HepG2 (cell line): ENCODE results near the gene E2F1. TPM values are rescaled to one million over a fixed set of nuclear protein-coding genes. Genes with fewer than 3 reads are reported as not detected.

ENCODE experiments used
- FLYWCH1 ChIP-seq: sonication (generic); formaldehyde crosslinking; IDR thresholded peaks from 2 replicates; pipeline ENCODE4 v1.8.1; 2023; ENCODE audit warnings: mild to moderate bottlenecking, missing genetic modification reagents
- FOXO4 ChIP-seq: sonication (generic); formaldehyde crosslinking; conservative IDR thresholded peaks from 2 replicates; pipeline ENCODE4 v1.8.1; 2023; ENCODE audit warnings: missing genetic modification reagents
- MAF1 ChIP-seq: sonication (generic); formaldehyde crosslinking; IDR thresholded peaks from 2 replicates; pipeline ENCODE4 v1.5.0; 2020; ENCODE audit warnings: missing genetic modification reagents, borderline replicate concordance
- NAIF1 ChIP-seq: sonication (generic); formaldehyde crosslinking; IDR thresholded peaks from 2 replicates; pipeline ENCODE4 v1.5.0; 2020; ENCODE audit warnings: mild to moderate bottlenecking, missing genetic modification reagents, borderline replicate concordance
- PBX3 ChIP-seq: sonication (generic); formaldehyde crosslinking; IDR thresholded peaks from 2 replicates; pipeline ENCODE4 v1.8.1; 2023; ENCODE audit warnings: missing genetic modification reagents, inconsistent platforms, borderline replicate concordance
- RBM39 ChIP-seq: fragments of 200-400 bp; formaldehyde crosslinking; IDR thresholded peaks from one replicate; pipeline ENCODE4 v1.6.1; 2018; ENCODE audit warnings: antibody characterized with exemption, mild to moderate bottlenecking, low read depth, low read length; ENCODE audit not compliant: poor library complexity, severe bottlenecking
- REST ChIP-seq, 2 experiments: IDR thresholded peaks; 2 replicates each; pipeline ENCODE4 v1.6.1; 2011 to 2012; ENCODE audit warnings: low read length in 2 of 2, borderline replicate concordance in 1 of 2, low read depth in 1 of 2, mild to moderate bottlenecking in 1 of 2, moderate library complexity in 1 of 2
- TFAP4 ChIP-seq: sonication (generic); IDR thresholded peaks from 2 replicates; pipeline ENCODE4 v1.6.1; 2016; ENCODE audit warnings: low read depth, borderline replicate concordance
- TMF1 ChIP-seq: sonication (generic); formaldehyde crosslinking; IDR thresholded peaks from 2 replicates; pipeline ENCODE4 v1.8.1; 2022; ENCODE audit warnings: low read depth, missing genetic modification reagents
- YY1 ChIP-seq: IDR thresholded peaks from 2 replicates; pipeline ENCODE4 v1.6.1; 2011; ENCODE audit warnings: low read length, low read depth, moderate library complexity, mild to moderate bottlenecking; ENCODE audit not compliant: insufficient read depth, insufficient replicate concordance
- ZBTB43 ChIP-seq: sonication (generic); formaldehyde crosslinking; conservative IDR thresholded peaks from 2 replicates; pipeline ENCODE4 v1.4.0; 2020; ENCODE audit warnings: missing genetic modification reagents
- ZNF180 ChIP-seq: sonication (generic); formaldehyde crosslinking; IDR thresholded peaks from 2 replicates; pipeline ENCODE4 v1.4.0; 2020; ENCODE audit warnings: low read depth, missing genetic modification reagents, borderline replicate concordance
- ZNF275 ChIP-seq: sonication (generic); formaldehyde crosslinking; IDR thresholded peaks from 2 replicates; pipeline ENCODE4 v1.8.0; 2022; ENCODE audit warnings: missing genetic modification reagents, mild to moderate bottlenecking, inconsistent platforms, borderline replicate concordance
- ZNF337 ChIP-seq: sonication (generic); formaldehyde crosslinking; IDR thresholded peaks from 2 replicates; pipeline ENCODE4 v1.5.1; 2020; ENCODE audit warnings: missing genetic modification reagents, low read depth, mild to moderate bottlenecking, borderline replicate concordance
- polyA plus RNA-seq, 8 experiments: library from polyadenylated mRNA; depleted of rRNA in 3 of 8; stranded (reverse) in 7 of 8; unstranded in 1 of 8; fragments of >200 nt; fragmentation: Illumina TruSeq in 4 of 8; extraction: Trizol in 4 of 8; gene quantifications; 2 replicates each; pipeline versions ENCODE4 v1.2.1 to v1.2.3, GENCODE V29; 2011 to 2016; ENCODE audit warnings: low read depth in 4 of 8, missing spikeins in 1 of 8, mixed read lengths in 1 of 8; ENCODE audit not compliant: insufficient read depth in 1 of 8
- total RNA-seq, 5 experiments: library from RNA; depleted of rRNA; stranded (reverse); fragments of >200 nt; fragmentation: Illumina TruSeq; extraction: Trizol; gene quantifications; 2 replicates each; pipeline ENCODE4 v1.2.3, GENCODE V29; 2016; ENCODE audit warnings: low read depth in 1 of 5

E2F1 gene
- total and polyA plus RNA-seq, 2 of the 13 experiments (the other 11 are each of a cell fraction or from before 2014, with no cell fraction given): 25.5 to 39.4 TPM

- TF ChIP-seq FOXO4 (CRISPR knock-in tag) (no peak), TMF1 (CRISPR knock-in tag) (peak; percentile 89; the same call in 1 of the 2 replicates), ZNF337 (CRISPR knock-in tag) (peak; percentile 72; the same call in 1 of the 2 replicates), PBX3 (CRISPR knock-in tag) (no peak), MAF1 (no peak), FLYWCH1 (CRISPR knock-in tag) (no peak), NAIF1 (CRISPR knock-in tag) (no peak), REST (IDR thresholded peaks at IDR 0.05; ENCODE audit: borderline replicate concordance in 1 of 2, low read depth in 1 of 2, low read length in 2 of 2) (0 out of 4 replicates have a peak, but pooled peaks of 1 of the 2 experiments have one; percentile 31), RBM39 (no peak), ZBTB43 (CRISPR knock-in tag) (no peak), YY1 (no peak), ZNF180 (CRISPR knock-in tag) (no peak), ZNF275 (CRISPR knock-in tag) (peak; percentile 75; the same call in 1 of the 2 replicates), TFAP4 (peak; percentile 61; the same call in 1 of the 2 replicates)
These were observed 15.7 kb upstream of the E2F1 start (continued) for GRCh38 chr20:33701629-33702450.
